Left lung (tissue), 10 donors: ENCODE data around the gene BCAS3. TPM values are rescaled to one million over a fixed set of nuclear protein-coding genes. Genes with fewer than 3 reads are reported as not detected.

Experiments used
- ATAC-seq: fragments of 200-7000 bp; cut with Tn5 transposase; one replicate; pipeline ENCODE4 v1.9.1; 2020; ENCODE audit warnings: moderate library complexity
- DNase-seq, 4 donors: peaks; one replicate each; pipeline ENCODE4 v3.0.0-alpha.2; 2013 to 2020
- H3K27ac ChIP-seq, 2 donors: fragments of 200-600 bp; sonication (generic) in 1 of 2; one replicate each; pipeline versions ENCODE4 v1.5.0 to v1.8.0; 2020 to 2021
- H3K27me3 ChIP-seq, 2 donors: fragments of 200-600 bp; sonication (generic) in 1 of 2; one replicate each; pipeline versions ENCODE4 v1.5.0 to v1.8.0; 2020 to 2021
- H3K36me3 ChIP-seq, 2 donors: fragments of 200-600 bp; sonication (generic) in 1 of 2; one replicate each; pipeline versions ENCODE4 v1.5.0 to v1.8.0; 2020 to 2021
- H3K4me1 ChIP-seq, 2 donors: fragments of 200-600 bp; one replicate each; pipeline ENCODE4 v1.8.0; 2021
- H3K4me3 ChIP-seq, 2 donors: fragments of 200-600 bp; sonication (generic) in 1 of 2; one replicate each; pipeline versions ENCODE4 v1.5.0 to v1.8.0; 2020 to 2021; ENCODE audit warnings: mild to moderate bottlenecking in 1 of 2
- H3K9me3 ChIP-seq, 2 donors: fragments of 200-600 bp; sonication (generic) in 1 of 2; one replicate each; pipeline versions ENCODE4 v1.5.0 to v1.8.0; 2020 to 2021
- CTCF ChIP-seq, 2 donors: fragments of 200-600 bp; sonication (generic) in 1 of 2; IDR thresholded peaks; one replicate each; pipeline versions ENCODE4 v1.5.0 to v1.8.0; 2021; ENCODE audit warnings: antibody characterized with exemption in 2 of 2
- intact Hi-C, 2 donors: fragments of 100-400 bp; cut with DNase I; formaldehyde crosslinking; loops; one replicate each; pipeline versions ENCODE4 v1.11.2 to v1.14.2; 2022
- polyA plus RNA-seq, 6 donors: library from polyadenylated mRNA; unstranded; fragments of 120-200 nt; gene quantifications; one replicate each; pipeline ENCODE4 v1.2.1, GENCODE V29; 2013; ENCODE audit not compliant: insufficient read length in 6 of 6
- total RNA-seq, 2 donors: library from RNA; stranded (reverse); fragmentation: NEBNext Ultra II Directional; extraction: Animal tissue kit (Norgen Biotek cat#: 25700); gene quantifications; one replicate each; pipeline ENCODE4 v1.2.1, GENCODE V29; 2021
- donor health status: DM: no; HTN: yes; CAD: no.
- donor health status: DM: no; HTN: no; CAD: no.

BCAS3 gene
- total and polyA plus RNA-seq, 8 donors = 21.2 to 29.6 (median 28.0) TPM

- intact Hi-C loops = no loop called here
- DNase-seq (peak in 2 of 4 donors; percentile 57 to 83), ATAC-seq (peak; percentile 88)
- Histone ChIP-seq H3K4me3 (no peak overlapping the region), H3K27ac (peak overlapping the region; percentile 15 to 53), H3K9me3 (no peaks in the 10 kb centered on the region), H3K27me3 (no peaks in the 10 kb centered on the region), H3K4me1 (peaks cover 6 to 35% of the 10 kb centered on the region in 2 donors), H3K36me3 (no peaks in the 10 kb centered on the region)
- no peak for TF ChIP-seq CTCF (IDR thresholded peaks at IDR 0.05)
Measured at GRCh38 chr17:61335845-61336655, 658.4 kb downstream of the BCAS3 start.

- Histone ChIP-seq H3K27ac (peak overlapping the region; percentile 30 to 40), H3K4me1 (peaks cover 6 to 35% of the 10 kb centered on the region in 2 donors), H3K27me3 (no peaks in the 10 kb centered on the region), H3K4me3 (no peak overlapping the region), H3K36me3 (no peaks in the 10 kb centered on the region), H3K9me3 (no peaks in the 10 kb centered on the region)
- no peak for DNase-seq
- no peak for TF ChIP-seq CTCF (IDR thresholded peaks at IDR 0.05)
- intact Hi-C loops = no loop called here
- ATAC-seq = no peak
Measured at GRCh38 chr17:61337290-61337689, 659.6 kb downstream of the BCAS3 start.

- Histone ChIP-seq H3K27ac (peak overlapping the region; percentile 30 to 52), H3K36me3 (no peaks in the 10 kb centered on the region), H3K27me3 (no peaks in the 10 kb centered on the region), H3K9me3 (no peaks in the 10 kb centered on the region), H3K4me3 (no peak overlapping the region), H3K4me1 (peaks cover 6 to 35% of the 10 kb centered on the region in 2 donors)
- intact Hi-C loops = no loop called here
- DNase-seq (peak in 1 of 4 donors; percentile 51), ATAC-seq (peak; percentile 36)
- no peak for TF ChIP-seq CTCF (IDR thresholded peaks at IDR 0.05)
Measured at GRCh38 chr17:61338000-61338798, 660.5 kb downstream of the BCAS3 start.

GRCh38 chr17:61338874-61339478 is 661.3 kb downstream of the BCAS3 start:
- H3K36me3 ChIP-seq = no peaks in the 10 kb centered on the region
- no peak for DNase-seq
- no peak for ATAC-seq
- H3K27me3 ChIP-seq = no peaks in the 10 kb centered on the region
- peaks cover 6 to 35% of the 10 kb centered on the region in 2 donors for H3K4me1 ChIP-seq
- intact Hi-C loops = no loop called here
- H3K9me3 ChIP-seq = no peaks in the 10 kb centered on the region
- TF ChIP-seq CTCF (IDR thresholded peaks at IDR 0.05) = no peak
- no peak overlapping the region for H3K4me3 ChIP-seq
- peak overlapping the region in 1 of 2 donors; percentile 52 for H3K27ac ChIP-seq
